Hematopoietic multipotent progenitor cell treated with erythropoietin and hydrocortisone succinate and interleukin-3 and kit ligand, for 8 days (in vitro differentiated cells): Measurements from ENCODE around the gene CDK6.

Source experiments
- DNase-seq: peaks from one replicate; pipeline ENCODE4 v3.0.0-alpha.2; 2015

Gene CDK6

GRCh38 chr7:92705831-92706230, 130.5 kb downstream of the CDK6 start:
- no peak for DNase-seq

- no peak for DNase-seq
These were observed 131.5 kb downstream of the CDK6 start for GRCh38 chr7:92704858-92705257.

GRCh38 chr7:92702535-92702934, 133.8 kb downstream of the CDK6 start:
- DNase-seq = no peak

- DNase-seq = peak; percentile 47
These were observed 136.3 kb downstream of the CDK6 start for GRCh38 chr7:92699966-92700514.

GRCh38 chr7:92699560-92699959, 136.8 kb downstream of the CDK6 start:
- DNase-seq = no peak

- no peak for DNase-seq
These were observed 138.0 kb downstream of the CDK6 start for GRCh38 chr7:92698237-92698841.

- no peak for DNase-seq
These were observed 139.0 kb downstream of the CDK6 start for GRCh38 chr7:92697414-92697813.

- DNase-seq = no peak
These were observed 139.4 kb downstream of the CDK6 start for GRCh38 chr7:92697012-92697411.

- no peak for DNase-seq
These were observed 139.8 kb downstream of the CDK6 start for GRCh38 chr7:92696584-92696983.

- DNase-seq = peak; percentile 63
These were observed 140.8 kb downstream of the CDK6 start for GRCh38 chr7:92695308-92696261.

- no peak for DNase-seq
These were observed 142.2 kb downstream of the CDK6 start for GRCh38 chr7:92694211-92694610.

GRCh38 chr7:92693519-92693918, 142.9 kb downstream of the CDK6 start:
- DNase-seq = no peak

- DNase-seq = peak; percentile 83
These were observed 144.8 kb downstream of the CDK6 start for GRCh38 chr7:92691578-92691977.

GRCh38 chr7:92685136-92686042, 151.0 kb downstream of the CDK6 start:
- peak; percentile 65 for DNase-seq

GRCh38 chr7:92684274-92684673, 152.1 kb downstream of the CDK6 start:
- no peak for DNase-seq

GRCh38 chr7:92682903-92683539, 153.4 kb downstream of the CDK6 start:
- no peak for DNase-seq

GRCh38 chr7:92682330-92682729, 154.0 kb downstream of the CDK6 start:
- no peak for DNase-seq

GRCh38 chr7:92681633-92682032, 154.7 kb downstream of the CDK6 start:
- no peak for DNase-seq

GRCh38 chr7:92680442-92680841, 155.9 kb downstream of the CDK6 start:
- no peak for DNase-seq

- DNase-seq = no peak
These were observed 158.0 kb downstream of the CDK6 start for GRCh38 chr7:92678291-92678920.

GRCh38 chr7:92674379-92674778, 162.0 kb downstream of the CDK6 start:
- DNase-seq = no peak
